Immature natural killer cell (primary cell): Measurements from ENCODE around the gene YTHDF1. TPM values are rescaled to one million over a fixed set of nuclear protein-coding genes. Genes with fewer than 3 reads are reported as not detected.

Experiments used
- DNase-seq, 3 donors: peaks; one replicate each; pipeline ENCODE4 v3.0.0; 2022; ENCODE audit warnings: mixed read lengths in 1 of 3
- H3K27ac Mint-ChIP-seq, 6 donors: one replicate each; pipeline ENCODE4 v1.8.0; 2020; ENCODE audit warnings: mixed read lengths in 6 of 6, mild to moderate bottlenecking in 5 of 6, inconsistent platforms in 4 of 6, moderate library complexity in 3 of 6
- H3K27me3 Mint-ChIP-seq, 3 donors: one replicate each; pipeline ENCODE4 v1.8.0; 2020 to 2021; ENCODE audit warnings: low read depth in 3 of 3, mild to moderate bottlenecking in 3 of 3, mixed read lengths in 3 of 3, moderate library complexity in 3 of 3, inconsistent platforms in 1 of 3
- H3K36me3 Mint-ChIP-seq, 3 donors: one replicate each; pipeline ENCODE4 v1.8.0; 2020; ENCODE audit warnings: mixed read lengths in 3 of 3, inconsistent platforms in 2 of 3, mild to moderate bottlenecking in 2 of 3
- H3K4me1 Mint-ChIP-seq, 2 donors: one replicate each; pipeline ENCODE4 v1.8.0; 2020; ENCODE audit warnings: inconsistent platforms in 2 of 2, mild to moderate bottlenecking in 2 of 2, mixed read lengths in 2 of 2, moderate library complexity in 1 of 2
- H3K4me3 Mint-ChIP-seq, 5 donors: one replicate each; pipeline ENCODE4 v1.8.0; 2020; ENCODE audit warnings: mild to moderate bottlenecking in 5 of 5, mixed read lengths in 5 of 5, inconsistent platforms in 3 of 5, moderate library complexity in 3 of 5
- H3K9me3 Mint-ChIP-seq, 6 donors: one replicate each; pipeline ENCODE4 v1.8.0; 2020; ENCODE audit warnings: mild to moderate bottlenecking in 6 of 6, mixed read lengths in 6 of 6, inconsistent platforms in 4 of 6, moderate library complexity in 3 of 6
- polyA plus RNA-seq, 3 donors: library from polyadenylated mRNA; unstranded; fragments of 300-500 nt; fragmentation: Illumina TruSeq; gene quantifications; one replicate each; pipeline ENCODE4 v1.2.3, GENCODE V29; 2021

YTHDF1 gene
- polyA plus RNA-seq, 3 donors from 2014 or later, result 22.6 to 30.7 (median 24.1) TPM

DNA sequence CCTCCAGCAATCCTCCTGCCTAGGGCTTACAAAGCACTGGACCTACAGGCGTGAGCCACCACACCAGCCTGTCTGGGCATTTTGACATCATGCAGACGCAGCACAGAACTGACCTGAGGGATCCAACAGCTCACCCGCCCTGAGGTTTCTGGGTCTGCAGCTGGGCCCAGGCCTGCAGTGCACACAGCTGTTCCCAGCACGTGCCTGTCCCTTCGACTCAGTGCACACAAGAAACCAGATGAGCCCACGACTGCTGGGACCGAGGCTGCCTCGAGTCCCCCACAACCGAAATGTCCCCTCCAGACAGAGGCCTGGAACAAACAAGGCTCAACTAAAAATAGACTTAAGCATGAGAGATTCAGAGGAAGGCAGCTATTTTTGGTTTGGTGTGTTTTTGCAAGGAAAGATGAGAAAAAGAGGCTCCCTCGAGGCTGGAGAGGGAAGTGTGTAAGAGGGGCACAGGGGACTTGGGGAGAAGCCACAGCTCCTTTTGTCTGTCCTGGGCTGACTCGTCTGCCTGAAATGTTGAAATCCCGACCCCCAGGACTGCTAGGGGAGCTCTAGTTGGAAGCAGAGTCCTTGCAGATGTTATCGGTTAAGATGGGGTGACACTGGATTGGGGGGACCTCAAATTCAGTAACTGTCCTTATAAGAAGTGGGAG, 66.3 kb downstream of the YTHDF1 start:
- Mint-ChIP-seq H3K9me3 (peaks cover 0 to 14% (median 11%) of the 10 kb centered on the region in 6 donors), H3K27ac (no peak overlapping the region), H3K36me3 (peaks cover 0 to 6% (median 0%) of the 10 kb centered on the region in 3 donors), H3K4me1 (no peaks in the 10 kb centered on the region), H3K27me3 (peaks cover 4 to 19% (median 10%) of the 10 kb centered on the region in 3 donors), H3K4me3 (no peak overlapping the region)
- DNase-seq, result no peak

GRCh38 chr20:63148696-63149095, 67.2 kb downstream of the YTHDF1 start:
- DNase-seq, result no peak
- Mint-ChIP-seq H3K4me1 (no peaks in the 10 kb centered on the region), H3K9me3 (peaks cover 0 to 14% (median 11%) of the 10 kb centered on the region in 6 donors), H3K27me3 (peaks cover 4 to 22% (median 10%) of the 10 kb centered on the region in 3 donors), H3K36me3 (peaks cover 0 to 6% (median 0%) of the 10 kb centered on the region in 3 donors), H3K27ac (no peak overlapping the region), H3K4me3 (no peak overlapping the region)

- no peak overlapping the region for H3K4me3 Mint-ChIP-seq
- DNase-seq, result no peak
- no peak overlapping the region for H3K27ac Mint-ChIP-seq
- peaks cover 0 to 14% (median 11%) of the 10 kb centered on the region in 6 donors for H3K9me3 Mint-ChIP-seq
- peaks cover 4 to 20% (median 10%) of the 10 kb centered on the region in 3 donors for H3K27me3 Mint-ChIP-seq
- peaks cover 0 to 6% (median 0%) of the 10 kb centered on the region in 3 donors for H3K36me3 Mint-ChIP-seq
- no peaks in the 10 kb centered on the region for H3K4me1 Mint-ChIP-seq
These were observed 68.4 kb downstream of the YTHDF1 start for GRCh38 chr20:63147532-63147931.

Other genes starting within 250 kb of the YTHDF1 start
- gene BHLHE23, start 209.2 kb downstream of the YTHDF1 start, polyA plus RNA-seq, result not detected
- gene BIRC7, start 19.8 kb upstream of the YTHDF1 start, polyA plus RNA-seq, result not detected
- not detected for gene NKAIN4, start 38.3 kb upstream of the YTHDF1 start, polyA plus RNA-seq
- 10 to 100 TPM in 2 of 3 donors, 1 to 10 TPM in 1; 8.8 to 20.9 (median 16.5) TPM for gene ARFGAP1, start 56.7 kb upstream of the YTHDF1 start, polyA plus RNA-seq
- not detected for gene COL20A1, start 77.1 kb upstream of the YTHDF1 start, polyA plus RNA-seq
- gene CHRNA4, start 145.2 kb upstream of the YTHDF1 start, polyA plus RNA-seq, result not detected